AG09319 (cell line): ENCODE measurements around the gene TPX2.

ENCODE experiments used
- DNase-seq: peaks from one replicate; pipeline ENCODE4 v3.0.0-alpha.2; 2010; ENCODE audit warnings: low read depth; ENCODE audit errors: extremely low read depth
- TF ChIP-seq, protein P1 (sequence below): IDR thresholded peaks from 2 replicates; pipeline ENCODE4 v1.5.1; 2011; ENCODE audit warnings: low read depth, mild to moderate bottlenecking, inconsistent platforms, low read length, moderate library complexity

The TPX2 gene

DNA sequence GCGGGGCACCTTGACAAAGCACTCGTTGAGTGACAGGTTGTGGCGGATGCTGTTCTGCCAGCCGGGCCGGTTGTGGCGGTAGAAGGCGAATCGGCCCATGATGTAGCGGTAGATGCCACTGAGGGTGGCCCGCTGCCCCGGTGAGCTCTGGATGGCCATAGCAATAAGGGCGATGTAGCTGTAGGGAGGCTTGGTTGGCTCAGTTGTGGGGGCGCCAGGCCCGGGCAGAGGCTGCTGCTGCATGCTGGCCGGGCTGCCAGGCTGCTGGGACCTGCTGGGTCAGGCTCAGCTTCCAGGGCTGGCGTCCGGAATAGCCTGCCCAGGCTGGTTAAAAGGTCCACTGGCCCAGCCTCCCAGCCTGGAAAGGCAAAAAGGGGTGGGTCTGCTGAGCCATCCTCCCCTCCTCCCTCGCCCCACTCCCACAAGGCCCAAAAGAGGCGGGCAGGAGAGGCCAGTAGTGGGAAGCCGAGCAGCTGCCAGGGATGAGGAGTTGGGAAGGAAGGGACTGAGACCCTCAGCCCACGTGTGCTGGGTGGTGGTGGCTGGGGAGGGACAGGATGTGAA, 106.3 kb downstream of the TPX2 start, which contains the start of gene FOXS1:
Gene FOXS1, minus strand, starts transcription at position 305 of the 564 bp plus-strand sequence. Its CDS starts 62 bp downstream, at position 243.
- no peak for DNase-seq
- TF ChIP-seq, protein P1, sequence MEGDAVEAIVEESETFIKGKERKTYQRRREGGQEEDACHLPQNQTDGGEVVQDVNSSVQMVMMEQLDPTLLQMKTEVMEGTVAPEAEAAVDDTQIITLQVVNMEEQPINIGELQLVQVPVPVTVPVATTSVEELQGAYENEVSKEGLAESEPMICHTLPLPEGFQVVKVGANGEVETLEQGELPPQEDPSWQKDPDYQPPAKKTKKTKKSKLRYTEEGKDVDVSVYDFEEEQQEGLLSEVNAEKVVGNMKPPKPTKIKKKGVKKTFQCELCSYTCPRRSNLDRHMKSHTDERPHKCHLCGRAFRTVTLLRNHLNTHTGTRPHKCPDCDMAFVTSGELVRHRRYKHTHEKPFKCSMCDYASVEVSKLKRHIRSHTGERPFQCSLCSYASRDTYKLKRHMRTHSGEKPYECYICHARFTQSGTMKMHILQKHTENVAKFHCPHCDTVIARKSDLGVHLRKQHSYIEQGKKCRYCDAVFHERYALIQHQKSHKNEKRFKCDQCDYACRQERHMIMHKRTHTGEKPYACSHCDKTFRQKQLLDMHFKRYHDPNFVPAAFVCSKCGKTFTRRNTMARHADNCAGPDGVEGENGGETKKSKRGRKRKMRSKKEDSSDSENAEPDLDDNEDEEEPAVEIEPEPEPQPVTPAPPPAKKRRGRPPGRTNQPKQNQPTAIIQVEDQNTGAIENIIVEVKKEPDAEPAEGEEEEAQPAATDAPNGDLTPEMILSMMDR = no peak

DNA sequence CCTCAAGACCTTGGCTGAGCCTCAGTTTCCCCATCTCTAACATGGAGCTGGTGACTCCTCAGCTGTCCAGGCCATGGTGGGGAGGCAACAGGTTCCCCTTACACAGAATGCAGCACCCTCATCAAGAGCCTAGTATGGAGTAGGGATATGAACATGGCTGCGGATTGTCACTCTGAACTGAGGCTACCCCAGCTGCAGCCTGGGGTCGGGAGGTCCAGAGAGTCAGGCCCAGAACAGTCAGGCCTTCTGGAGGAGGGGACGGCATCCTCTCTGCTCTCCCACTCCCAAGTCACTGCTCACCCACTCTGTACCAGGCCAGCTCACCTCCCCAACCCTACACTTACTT, 107.7 kb downstream of the TPX2 start:
- TF ChIP-seq, protein P1 = no peak
- no peak for DNase-seq

DNA sequence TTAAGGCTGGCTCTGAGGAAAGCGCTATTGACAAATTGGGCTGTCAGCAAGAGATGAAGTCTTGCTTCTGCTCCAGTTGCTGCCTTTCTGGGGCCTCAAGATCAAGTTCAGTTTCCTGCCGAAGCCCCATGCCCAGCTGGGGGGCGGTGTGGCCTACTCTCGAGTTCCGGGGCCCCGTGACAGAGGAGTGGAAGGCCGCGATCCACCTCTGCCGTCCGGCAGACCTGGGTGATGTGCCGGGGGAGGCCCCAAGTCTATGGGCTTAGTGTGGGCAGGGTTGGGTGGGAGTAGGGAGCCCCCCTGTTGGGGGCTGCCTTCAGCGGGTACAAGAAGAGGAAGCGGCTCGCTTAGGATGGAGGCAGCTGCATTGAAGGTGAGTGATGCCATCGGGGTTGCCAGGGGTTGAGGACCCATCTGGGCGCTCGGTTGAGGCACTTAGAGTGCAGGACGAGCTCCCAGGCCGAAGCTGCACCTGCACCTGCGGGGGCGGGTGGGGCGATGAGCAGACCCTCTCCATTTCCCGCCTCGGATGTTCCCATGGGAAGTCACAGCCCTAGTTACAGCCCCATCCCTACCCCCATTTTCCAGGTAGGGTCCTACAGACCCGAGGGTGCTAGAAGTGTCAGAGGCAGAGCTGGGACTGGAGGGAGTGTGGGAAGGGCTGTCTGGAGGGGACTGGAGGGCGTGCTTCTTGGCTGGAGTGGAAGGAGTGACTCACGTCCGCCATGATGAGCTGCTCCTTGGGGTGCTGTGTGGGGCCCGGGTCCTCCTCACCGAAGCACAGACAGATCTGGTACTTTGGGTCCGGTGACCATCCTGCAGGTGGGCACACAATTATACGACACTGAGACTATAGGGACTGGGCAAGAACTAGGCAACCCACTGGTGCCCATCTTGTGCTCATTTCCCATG, 109.3 kb downstream of the TPX2 start:
- TF ChIP-seq, protein P1 = no peak

DNA sequence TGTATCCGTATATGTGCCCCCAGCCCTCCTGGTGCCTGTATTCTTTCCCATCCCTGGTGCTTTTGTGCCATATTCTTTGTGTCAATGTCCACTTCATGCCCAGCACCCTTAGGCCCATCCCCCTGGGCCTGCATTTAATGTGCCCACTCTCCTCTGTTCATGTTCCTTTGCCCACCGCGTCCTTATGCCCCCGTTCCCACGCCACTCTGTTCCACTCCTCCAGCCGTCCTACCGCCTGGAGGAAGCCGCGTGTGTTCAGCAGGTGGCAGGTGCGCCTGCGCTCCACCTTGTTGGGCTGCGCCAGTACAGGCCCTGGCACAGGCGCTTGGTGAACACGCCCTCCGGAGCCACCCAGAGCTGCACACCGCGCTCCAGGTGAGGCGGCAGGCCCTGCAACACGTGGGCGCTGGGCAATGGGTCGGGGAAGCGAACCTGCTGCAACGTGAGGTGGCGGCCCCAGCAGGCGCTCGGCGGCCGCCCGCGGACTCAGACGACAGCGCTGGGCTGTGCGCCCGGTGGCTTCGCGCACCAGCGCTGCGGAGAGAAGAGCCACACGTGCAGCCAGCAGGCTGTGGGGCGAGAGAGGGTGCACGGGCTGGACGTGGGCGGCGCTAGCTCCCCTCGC, 110.3 kb downstream of the TPX2 start:
- no peak for DNase-seq
- TF ChIP-seq, protein P1 = no peak

More for the DNA sequence above, 109.3 kb downstream of the TPX2 start:
- DNase-seq = no peak
